GM19043 (cell line): ENCODE data around the gene CHCHD6.

Experiments
- ATAC-seq: cut with Tn5 transposase; IDR thresholded peaks from one replicate; pipeline ENCODE4 v1.9.1; 2021; ENCODE audit warnings: low read depth; ENCODE audit not compliant: unreplicated experiment

The CHCHD6 gene

GRCh38 chr3:126998320-126998719, 294.3 kb downstream of the CHCHD6 start:
- no peak for ATAC-seq

GRCh38 chr3:126998728-126999127, 294.7 kb downstream of the CHCHD6 start:
- ATAC-seq: no peak

GRCh38 chr3:126999383-126999782, 295.3 kb downstream of the CHCHD6 start:
- no peak for ATAC-seq

GRCh38 chr3:127000119-127000518, 296.1 kb downstream of the CHCHD6 start:
- no peak for ATAC-seq

GRCh38 chr3:127000761-127001160, 296.7 kb downstream of the CHCHD6 start:
- ATAC-seq: no peak

GRCh38 chr3:127001486-127002194, 297.6 kb downstream of the CHCHD6 start:
- ATAC-seq: no peak

GRCh38 chr3:127002195-127003174, 298.4 kb downstream of the CHCHD6 start:
- no peak for ATAC-seq

GRCh38 chr3:127003175-127003555, 299.1 kb downstream of the CHCHD6 start:
- ATAC-seq: no peak

- ATAC-seq: no peak
These were observed 299.7 kb downstream of the CHCHD6 start for GRCh38 chr3:127003601-127004280.

- ATAC-seq: no peak
These were observed 300.8 kb downstream of the CHCHD6 start for GRCh38 chr3:127004641-127005397.

- ATAC-seq: no peak
These were observed 301.9 kb downstream of the CHCHD6 start for GRCh38 chr3:127005864-127006500.

GRCh38 chr3:127006781-127007436, 302.9 kb downstream of the CHCHD6 start:
- ATAC-seq: no peak

GRCh38 chr3:127008236-127008635, 304.2 kb downstream of the CHCHD6 start:
- ATAC-seq: no peak

GRCh38 chr3:127009531-127009930, 305.5 kb downstream of the CHCHD6 start:
- no peak for ATAC-seq
